ENCODE measurements around the gene ELN. TPM values are rescaled to one million over a fixed set of nuclear protein-coding genes. Genes with fewer than 3 reads are reported as not detected.

ELN gene
- total RNA-seq, 1 donor from 2014 or later = not detected

DNA sequence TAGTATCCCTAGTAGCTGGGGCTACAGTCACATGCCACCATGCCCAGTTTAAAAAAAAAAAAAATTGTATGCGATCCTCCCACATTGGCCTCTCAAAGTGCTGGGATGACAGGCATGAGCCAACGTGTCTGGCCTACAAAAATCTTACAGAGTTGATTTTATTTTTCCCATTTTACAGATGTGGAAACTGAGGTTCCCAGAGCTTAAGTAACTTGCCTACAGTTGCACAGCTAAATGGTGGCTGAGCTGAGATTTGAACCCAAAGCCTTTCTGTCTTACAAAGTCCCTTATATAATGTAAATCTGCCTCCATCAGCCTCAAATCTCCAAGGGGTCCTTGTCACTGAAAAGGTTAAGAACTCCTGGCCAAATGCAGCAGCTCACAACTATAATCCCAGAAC lies 31.1 kb downstream of the ELN start:
- Mint-ChIP-seq H3K9me3 (no peaks in the 10 kb centered on the region), H3K27me3 (peaks cover 16% of the 10 kb centered on the region), H3K36me3 (ENCODE audit: low read depth) (no peaks in the 10 kb centered on the region), H3K4me1 (peaks cover 5% of the 10 kb centered on the region), H3K4me3 (no peak overlapping the region), H3K27ac (no peak overlapping the region)
- ChIA-PET POLR2A (no interaction called here), CTCF (interaction anchor here (1.1 kb wide), 1 partner anchor 342 kb away, joined by 4 read pairs; no protein-coding TSS in a partner anchor)
- TF ChIP-seq, protein P1, sequence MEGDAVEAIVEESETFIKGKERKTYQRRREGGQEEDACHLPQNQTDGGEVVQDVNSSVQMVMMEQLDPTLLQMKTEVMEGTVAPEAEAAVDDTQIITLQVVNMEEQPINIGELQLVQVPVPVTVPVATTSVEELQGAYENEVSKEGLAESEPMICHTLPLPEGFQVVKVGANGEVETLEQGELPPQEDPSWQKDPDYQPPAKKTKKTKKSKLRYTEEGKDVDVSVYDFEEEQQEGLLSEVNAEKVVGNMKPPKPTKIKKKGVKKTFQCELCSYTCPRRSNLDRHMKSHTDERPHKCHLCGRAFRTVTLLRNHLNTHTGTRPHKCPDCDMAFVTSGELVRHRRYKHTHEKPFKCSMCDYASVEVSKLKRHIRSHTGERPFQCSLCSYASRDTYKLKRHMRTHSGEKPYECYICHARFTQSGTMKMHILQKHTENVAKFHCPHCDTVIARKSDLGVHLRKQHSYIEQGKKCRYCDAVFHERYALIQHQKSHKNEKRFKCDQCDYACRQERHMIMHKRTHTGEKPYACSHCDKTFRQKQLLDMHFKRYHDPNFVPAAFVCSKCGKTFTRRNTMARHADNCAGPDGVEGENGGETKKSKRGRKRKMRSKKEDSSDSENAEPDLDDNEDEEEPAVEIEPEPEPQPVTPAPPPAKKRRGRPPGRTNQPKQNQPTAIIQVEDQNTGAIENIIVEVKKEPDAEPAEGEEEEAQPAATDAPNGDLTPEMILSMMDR (IDR thresholded peaks at IDR 0.05) = no peak
- intact Hi-C loops (cut with micrococcal nuclease) = no loop called here
- ATAC-seq (ENCODE audit: low read depth) (no peak), DNase-seq (no peak)

DNA sequence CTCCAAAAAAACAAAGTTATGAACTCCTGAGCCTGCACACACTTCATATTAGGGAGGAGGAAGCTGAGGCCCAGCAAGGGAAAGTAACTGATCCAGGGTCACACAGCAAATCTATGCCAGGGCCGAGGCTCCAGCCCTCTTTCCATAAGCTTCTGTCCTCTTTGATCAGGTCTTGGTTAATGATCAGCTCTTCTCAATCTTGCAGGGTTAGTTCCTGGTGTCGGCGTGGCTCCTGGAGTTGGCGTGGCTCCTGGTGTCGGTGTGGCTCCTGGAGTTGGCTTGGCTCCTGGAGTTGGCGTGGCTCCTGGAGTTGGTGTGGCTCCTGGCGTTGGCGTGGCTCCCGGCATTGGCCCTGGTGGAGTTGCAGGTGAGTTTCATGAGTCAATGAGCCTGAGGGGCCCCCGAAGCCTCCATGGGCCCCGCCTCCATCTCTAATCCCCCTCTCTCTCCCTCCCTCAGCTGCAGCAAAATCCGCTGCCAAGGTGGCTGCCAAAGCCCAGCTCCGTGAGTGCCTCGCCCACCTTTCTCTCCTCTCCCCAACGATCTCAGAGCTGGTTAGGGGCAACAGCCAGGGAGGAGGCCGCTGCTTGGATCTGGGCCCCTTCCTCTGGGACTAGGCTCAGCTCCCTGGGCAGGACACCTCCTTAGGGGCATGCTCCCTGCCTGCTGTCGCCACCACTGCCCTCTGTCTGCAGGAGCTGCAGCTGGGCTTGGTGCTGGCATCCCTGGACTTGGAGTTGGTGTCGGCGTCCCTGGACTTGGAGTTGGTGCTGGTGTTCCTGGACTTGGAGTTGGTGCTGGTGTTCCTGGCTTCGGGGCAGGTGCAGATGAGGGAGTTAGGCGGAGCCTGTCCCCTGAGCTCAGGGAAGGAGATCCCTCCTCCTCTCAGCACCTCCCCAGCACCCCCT lies 32.0 kb downstream of the ELN start:
- ChIA-PET CTCF (interaction anchor here (1.1 kb wide), 1 partner anchor 341 kb away, joined by 4 read pairs; no protein-coding TSS in a partner anchor), POLR2A (no interaction called here)
- ATAC-seq (ENCODE audit: low read depth) = no peak
- no peak overlapping the region for H3K27ac Mint-ChIP-seq
- no peaks in the 10 kb centered on the region for H3K9me3 Mint-ChIP-seq
- DNase-seq = no peak
- H3K36me3 Mint-ChIP-seq (ENCODE audit: low read depth) = no peaks in the 10 kb centered on the region
- no peak overlapping the region for H3K4me3 Mint-ChIP-seq
- TF ChIP-seq, protein P1 (IDR thresholded peaks at IDR 0.05) = no peak
- intact Hi-C loops (cut with micrococcal nuclease) = no loop called here
- peaks cover 5% of the 10 kb centered on the region for H3K4me1 Mint-ChIP-seq
- peaks cover 8% of the 10 kb centered on the region for H3K27me3 Mint-ChIP-seq

DNA sequence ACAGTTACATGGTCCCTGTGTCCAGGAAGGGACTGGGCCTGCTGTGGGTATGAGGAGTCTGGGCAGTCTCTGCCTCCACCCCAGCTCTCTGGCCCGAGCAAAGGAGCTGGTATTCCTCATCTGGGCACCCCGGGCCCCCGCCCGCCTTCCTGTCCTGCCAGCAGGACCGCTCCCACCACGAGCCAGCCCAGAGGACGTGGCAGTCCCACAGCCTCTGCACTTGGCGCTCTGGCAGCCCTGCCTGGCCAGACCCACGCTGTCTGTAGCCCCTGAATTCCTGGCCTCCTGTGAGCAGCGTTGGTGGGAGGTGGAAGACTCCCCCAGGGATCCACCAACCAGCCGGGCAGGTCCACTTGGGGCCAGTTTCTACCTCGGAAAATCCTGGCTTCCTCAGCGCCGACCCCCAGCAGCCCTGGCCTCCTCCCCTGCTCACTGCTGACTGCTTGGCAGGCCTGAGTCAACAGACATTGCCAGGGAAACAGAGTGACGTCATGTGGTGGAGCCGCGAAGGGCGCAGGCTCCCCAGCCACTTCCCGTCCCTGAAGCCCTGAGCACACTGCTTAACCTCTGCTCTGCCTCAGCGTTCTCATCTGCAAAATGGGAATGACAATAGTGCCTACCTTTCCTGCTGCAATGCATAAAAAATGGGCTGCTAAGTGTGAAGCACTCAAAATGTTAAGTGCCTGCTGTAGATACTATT lies 34.0 kb downstream of the ELN start:
- peaks cover 8% of the 10 kb centered on the region for H3K27me3 Mint-ChIP-seq
- DNase-seq (peak; percentile 48), ATAC-seq (ENCODE audit: low read depth) (peak; percentile 98)
- H3K4me3 Mint-ChIP-seq = peak overlapping the region; percentile 35
- CTCF ChIA-PET = no interaction called here
- H3K9me3 Mint-ChIP-seq = no peaks in the 10 kb centered on the region
- no peaks in the 10 kb centered on the region for H3K36me3 Mint-ChIP-seq (ENCODE audit: low read depth)
- peaks cover 5% of the 10 kb centered on the region for H3K4me1 Mint-ChIP-seq
- TF ChIP-seq, protein P1 (IDR thresholded peaks at IDR 0.05) = no peak
- intact Hi-C loops (cut with micrococcal nuclease) = no loop called here
- POLR2A ChIA-PET = no interaction called here
- H3K27ac Mint-ChIP-seq = peak overlapping the region; percentile 75

DNA sequence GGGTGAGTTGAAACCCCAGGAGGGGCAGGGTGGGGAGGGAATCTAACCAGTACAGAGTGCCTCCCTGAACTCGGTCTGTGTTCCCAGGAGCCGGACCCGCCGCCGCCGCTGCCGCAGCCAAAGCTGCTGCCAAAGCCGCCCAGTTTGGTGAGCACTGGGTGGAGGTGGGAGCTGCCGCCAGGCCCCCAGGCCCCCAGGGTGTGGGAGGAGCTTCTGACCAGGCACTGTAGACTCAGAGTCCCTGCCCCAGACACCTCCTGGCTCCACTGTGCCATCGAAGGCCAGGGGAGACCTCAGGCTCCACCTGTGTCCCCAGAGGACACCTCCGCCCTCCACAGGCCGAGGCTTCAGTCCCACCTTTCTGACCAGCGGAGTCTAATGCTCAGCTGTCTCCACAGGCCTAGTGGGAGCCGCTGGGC lies 35.3 kb downstream of the ELN start:
- H3K4me3 Mint-ChIP-seq = no peak overlapping the region
- no peak overlapping the region for H3K27ac Mint-ChIP-seq
- TF ChIP-seq, protein P1 (IDR thresholded peaks at IDR 0.05) = no peak
- ChIA-PET CTCF (no interaction called here), POLR2A (no interaction called here)
- intact Hi-C loops (cut with micrococcal nuclease) = no loop called here
- peaks cover 3% of the 10 kb centered on the region for H3K27me3 Mint-ChIP-seq
- ATAC-seq (ENCODE audit: low read depth) (no peak), DNase-seq (no peak)
- no peaks in the 10 kb centered on the region for H3K9me3 Mint-ChIP-seq
- peaks cover 7% of the 10 kb centered on the region for H3K4me1 Mint-ChIP-seq
- H3K36me3 Mint-ChIP-seq (ENCODE audit: low read depth) = no peaks in the 10 kb centered on the region

DNA sequence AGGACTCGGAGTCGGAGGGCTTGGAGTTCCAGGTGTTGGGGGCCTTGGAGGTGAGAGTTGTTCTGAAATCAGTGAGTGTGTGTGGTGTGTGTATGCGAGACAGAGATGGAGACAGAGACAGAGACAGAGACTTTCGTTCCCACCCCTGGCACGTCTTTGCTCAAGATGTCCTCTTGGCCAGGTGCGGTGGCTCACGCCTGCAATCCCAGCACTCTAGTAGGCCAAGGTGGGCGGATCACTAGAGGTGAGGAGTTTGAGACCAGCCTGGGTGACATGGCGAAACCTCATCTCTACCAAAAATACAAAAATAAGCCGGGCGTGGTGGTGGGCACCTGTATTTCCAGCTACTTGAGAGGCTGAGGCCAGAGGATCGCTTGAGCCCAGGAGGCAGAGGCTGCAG lies 35.7 kb downstream of the ELN start:
- POLR2A ChIA-PET = no interaction called here
- Mint-ChIP-seq H3K4me3 (no peak overlapping the region), H3K36me3 (ENCODE audit: low read depth) (no peaks in the 10 kb centered on the region), H3K9me3 (no peaks in the 10 kb centered on the region), H3K27me3 (peaks cover under 1% of the 10 kb centered on the region), H3K27ac (no peak overlapping the region), H3K4me1 (peaks cover 7% of the 10 kb centered on the region)
- DNase-seq = no peak
- CTCF ChIA-PET = no interaction called here
- TF ChIP-seq, protein P1 (IDR thresholded peaks at IDR 0.05) = no peak
- no peak for ATAC-seq (ENCODE audit: low read depth)
- intact Hi-C loops (cut with micrococcal nuclease) = no loop called here
